ENCODE results near the gene SECTM1. TPM values are rescaled to one million over a fixed set of nuclear protein-coding genes. Genes with fewer than 3 reads are reported as not detected.
"Not testable (repeated sequence)": the region's sequence is repeated elsewhere in the genome, so short reads cannot be mapped to it uniquely, and the experiment has no call there.

The SECTM1 gene
- total and polyA plus RNA-seq, 4 experiments from 2014 or later: 2.2 to 6.1 (median 4.8) TPM

- Mint-ChIP-seq H3K4me3 (no peak overlapping the region), H3K9me3 (no peaks in the 10 kb centered on the region), H3K27me3 (peaks cover 24% of the 10 kb centered on the region in 2 donors), H3K4me1 (peaks cover 5 to 9% (median 6%) of the 10 kb centered on the region in 4 donors), H3K36me3 (no peaks in the 10 kb centered on the region), H3K27ac (no peak overlapping the region)
- DNase-seq: no peak
- Histone ChIP-seq H3K9me3 (ENCODE audit: control insufficient read depth in 1 of 2, low read length in 2 of 2) (no peaks in the 10 kb centered on the region), H3K36me3 (ENCODE audit: insufficient read depth, low read length) (no peaks in the 10 kb centered on the region), H3K4me3 (ENCODE audit: low read length in 2 of 2) (no peak overlapping the region), H3K27me3 (ENCODE audit: insufficient read depth, low read length) (peaks cover 3% of the 10 kb centered on the region), H3K27ac (ENCODE audit: low read depth, low read length) (no peak overlapping the region), H3K4me1 (ENCODE audit: insufficient read depth, low read length) (no peaks in the 10 kb centered on the region)
- CTCF ChIA-PET (ENCODE audit: partially characterized antibody): no interaction called here
- POLR2A ChIA-PET (ENCODE audit: partially characterized antibody): no interaction called here
- intact Hi-C loops (cut with micrococcal nuclease): no loop called here
Measured at GRCh38 chr17:82377924-82378740, 44.6 kb upstream of the SECTM1 start.

- H3K36me3 Mint-ChIP-seq; POLR2A ChIA-PET (ENCODE audit: partially characterized antibody); CTCF ChIA-PET (ENCODE audit: partially characterized antibody); H3K27ac ChIP-seq (ENCODE audit: low read depth, low read length); H3K27ac Mint-ChIP-seq; intact Hi-C loops (cut with micrococcal nuclease); H3K36me3 ChIP-seq (ENCODE audit: insufficient read depth, low read length); H3K27me3 ChIP-seq (ENCODE audit: insufficient read depth, low read length); H3K9me3 Mint-ChIP-seq; H3K4me1 ChIP-seq (ENCODE audit: insufficient read depth, low read length); H3K4me3 Mint-ChIP-seq; H3K4me3 ChIP-seq (ENCODE audit: low read length in 2 of 2); DNase-seq; H3K9me3 ChIP-seq (ENCODE audit: control insufficient read depth in 1 of 2, low read length in 2 of 2): not testable (repeated sequence)
- Mint-ChIP-seq H3K4me1 (peaks cover 6 to 14% (median 8%) of the 10 kb centered on the region in 4 donors), H3K27me3 (peaks cover 28 to 30% of the 10 kb centered on the region in 2 donors)
Measured at GRCh38 chr17:82377294-82377693, 43.7 kb upstream of the SECTM1 start.

- no peak for DNase-seq
- no peak overlapping the region for H3K4me3 ChIP-seq (ENCODE audit: low read length in 2 of 2)
- H3K9me3 Mint-ChIP-seq: no peaks in the 10 kb centered on the region
- H3K27ac Mint-ChIP-seq: no peak overlapping the region
- no peak overlapping the region for H3K4me3 Mint-ChIP-seq
- peaks cover 3 to 15% (median 6%) of the 10 kb centered on the region in 4 donors for H3K4me1 Mint-ChIP-seq
- no peak overlapping the region for H3K27ac ChIP-seq (ENCODE audit: low read depth, low read length)
- no peaks in the 10 kb centered on the region for H3K36me3 Mint-ChIP-seq
- ChIA-PET POLR2A (ENCODE audit: partially characterized antibody) (interaction anchor here (1.0 kb wide), 1 partner anchor 12 kb away, joined by 3 read pairs; no protein-coding TSS in a partner anchor), CTCF (ENCODE audit: partially characterized antibody) (no interaction called here)
- peaks cover 24 to 25% of the 10 kb centered on the region in 2 donors for H3K27me3 Mint-ChIP-seq
- intact Hi-C loops (cut with micrococcal nuclease): no loop called here
- no peaks in the 10 kb centered on the region for H3K36me3 ChIP-seq (ENCODE audit: insufficient read depth, low read length)
- H3K27me3 ChIP-seq (ENCODE audit: insufficient read depth, low read length): peaks cover 3% of the 10 kb centered on the region
- H3K9me3 ChIP-seq (ENCODE audit: control insufficient read depth in 1 of 2, low read length in 2 of 2): no peaks in the 10 kb centered on the region
- peaks cover 4% of the 10 kb centered on the region for H3K4me1 ChIP-seq (ENCODE audit: insufficient read depth, low read length)
Measured at GRCh38 chr17:82376042-82376730, 42.6 kb upstream of the SECTM1 start.

GRCh38 chr17:82375359-82376041 lies 41.9 kb upstream of the SECTM1 start:
- H3K27me3 ChIP-seq (ENCODE audit: insufficient read depth, low read length): peaks cover 7% of the 10 kb centered on the region
- DNase-seq: no peak
- Mint-ChIP-seq H3K9me3 (no peaks in the 10 kb centered on the region), H3K36me3 (no peaks in the 10 kb centered on the region), H3K4me1 (peaks cover 5 to 17% (median 7%) of the 10 kb centered on the region in 4 donors), H3K4me3 (no peak overlapping the region), H3K27ac (no peak overlapping the region), H3K27me3 (peaks cover 25 to 28% of the 10 kb centered on the region in 2 donors)
- peaks cover 11% of the 10 kb centered on the region for H3K4me1 ChIP-seq (ENCODE audit: insufficient read depth, low read length)
- H3K9me3 ChIP-seq (ENCODE audit: control insufficient read depth in 1 of 2, low read length in 2 of 2): no peaks in the 10 kb centered on the region
- intact Hi-C loops (cut with micrococcal nuclease): no loop called here
- POLR2A ChIA-PET (ENCODE audit: partially characterized antibody): interaction anchor here (1.0 kb wide), 1 partner anchor 12 kb away, joined by 3 read pairs; no protein-coding TSS in a partner anchor
- H3K27ac ChIP-seq (ENCODE audit: low read depth, low read length): no peak overlapping the region
- H3K36me3 ChIP-seq (ENCODE audit: insufficient read depth, low read length): no peaks in the 10 kb centered on the region
- no peak overlapping the region for H3K4me3 ChIP-seq (ENCODE audit: low read length in 2 of 2)
- CTCF ChIA-PET (ENCODE audit: partially characterized antibody): no interaction called here

GRCh38 chr17:82374626-82375331 lies 41.2 kb upstream of the SECTM1 start:
- H3K9me3 Mint-ChIP-seq: no peaks in the 10 kb centered on the region
- H3K4me3 Mint-ChIP-seq: no peak overlapping the region
- H3K36me3 ChIP-seq (ENCODE audit: insufficient read depth, low read length): no peaks in the 10 kb centered on the region
- H3K4me1 Mint-ChIP-seq: peaks cover 3 to 21% (median 8%) of the 10 kb centered on the region in 4 donors
- peaks cover 22 to 24% of the 10 kb centered on the region in 2 donors for H3K27me3 Mint-ChIP-seq
- no peak for DNase-seq
- no peak overlapping the region for H3K27ac ChIP-seq (ENCODE audit: low read depth, low read length)
- no peak overlapping the region for H3K4me3 ChIP-seq (ENCODE audit: low read length in 2 of 2)
- H3K4me1 ChIP-seq (ENCODE audit: insufficient read depth, low read length): peaks cover 14% of the 10 kb centered on the region
- ChIA-PET POLR2A (ENCODE audit: partially characterized antibody) (no interaction called here), CTCF (ENCODE audit: partially characterized antibody) (no interaction called here)
- H3K9me3 ChIP-seq (ENCODE audit: control insufficient read depth in 1 of 2, low read length in 2 of 2): no peaks in the 10 kb centered on the region
- H3K27me3 ChIP-seq (ENCODE audit: insufficient read depth, low read length): peaks cover 9% of the 10 kb centered on the region
- intact Hi-C loops (cut with micrococcal nuclease): no loop called here
- no peak overlapping the region for H3K27ac Mint-ChIP-seq
- no peaks in the 10 kb centered on the region for H3K36me3 Mint-ChIP-seq

DNA sequence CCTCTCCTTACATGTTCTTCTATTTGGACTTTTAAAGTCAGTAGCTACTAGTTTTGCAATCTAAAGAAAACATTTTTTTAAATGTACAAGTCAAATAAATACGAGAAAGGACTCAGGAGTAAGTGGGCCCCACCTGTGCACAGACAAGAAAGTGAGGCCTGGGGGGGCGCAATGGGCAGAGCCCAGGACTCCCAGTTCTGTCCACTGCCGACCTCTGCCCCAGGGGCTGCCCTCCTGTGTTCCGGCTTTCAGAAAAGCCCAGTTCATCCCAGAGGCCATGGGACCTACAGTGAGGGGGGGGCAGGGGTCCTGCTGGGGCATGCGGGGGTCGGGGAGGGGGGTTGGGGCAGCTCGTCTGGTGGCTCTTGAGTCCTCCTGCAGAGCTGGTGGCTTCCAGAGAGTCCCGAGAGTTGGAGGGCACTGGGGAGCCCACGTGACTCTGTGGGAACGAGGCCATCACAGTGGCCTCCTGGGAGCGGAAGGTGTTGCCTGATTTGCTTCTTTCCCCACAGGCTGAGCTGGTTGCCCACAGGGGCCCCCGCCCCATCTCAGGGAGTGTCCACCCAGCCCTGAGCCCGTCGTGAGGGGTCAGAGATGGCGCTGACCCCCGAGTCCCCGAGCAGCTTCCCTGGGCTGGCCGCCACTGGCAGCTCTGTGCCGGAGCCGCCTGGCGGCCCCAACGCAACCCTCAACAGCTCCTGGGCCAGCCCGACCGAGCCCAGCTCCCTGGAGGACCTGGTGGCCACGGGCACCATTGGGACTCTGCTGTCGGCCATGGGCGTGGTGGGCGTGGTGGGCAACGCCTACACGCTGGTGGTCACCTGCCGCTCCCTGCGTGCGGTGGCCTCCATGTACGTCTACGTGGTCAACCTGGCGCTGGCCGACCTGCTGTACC lies 40.4 kb upstream of the SECTM1 start:
- intact Hi-C loops (cut with micrococcal nuclease): no loop called here
- peaks cover 14% of the 10 kb centered on the region for H3K4me1 ChIP-seq (ENCODE audit: insufficient read depth, low read length)
- DNase-seq: no peak
- no peak overlapping the region for H3K27ac ChIP-seq (ENCODE audit: low read depth, low read length)
- no peaks in the 10 kb centered on the region for H3K36me3 ChIP-seq (ENCODE audit: insufficient read depth, low read length)
- H3K27me3 ChIP-seq (ENCODE audit: insufficient read depth, low read length): peaks cover 9% of the 10 kb centered on the region
- ChIA-PET CTCF (ENCODE audit: partially characterized antibody) (no interaction called here), POLR2A (ENCODE audit: partially characterized antibody) (no interaction called here)
- Mint-ChIP-seq H3K27ac (no peak overlapping the region), H3K4me1 (peaks cover 3 to 21% (median 8%) of the 10 kb centered on the region in 4 donors), H3K27me3 (peaks cover 25 to 29% of the 10 kb centered on the region in 2 donors), H3K4me3 (peak overlapping the region in 2 of 8 donors; percentile 26 to 35), H3K9me3 (no peaks in the 10 kb centered on the region), H3K36me3 (no peaks in the 10 kb centered on the region)
- H3K4me3 ChIP-seq (ENCODE audit: low read length in 2 of 2): no peak overlapping the region
- no peaks in the 10 kb centered on the region for H3K9me3 ChIP-seq (ENCODE audit: control insufficient read depth in 1 of 2, low read length in 2 of 2)
